Measurements from ENCODE around the gene CTAG1B. TPM values are rescaled to one million over a fixed set of nuclear protein-coding genes. Genes with fewer than 3 reads are reported as not detected.

CTAG1B gene
- total and polyA plus RNA-seq, 2 donors (not counting 1 experiment from before 2014, with no cell fraction given), result 0.09 TPM; not detected in 1

DNA sequence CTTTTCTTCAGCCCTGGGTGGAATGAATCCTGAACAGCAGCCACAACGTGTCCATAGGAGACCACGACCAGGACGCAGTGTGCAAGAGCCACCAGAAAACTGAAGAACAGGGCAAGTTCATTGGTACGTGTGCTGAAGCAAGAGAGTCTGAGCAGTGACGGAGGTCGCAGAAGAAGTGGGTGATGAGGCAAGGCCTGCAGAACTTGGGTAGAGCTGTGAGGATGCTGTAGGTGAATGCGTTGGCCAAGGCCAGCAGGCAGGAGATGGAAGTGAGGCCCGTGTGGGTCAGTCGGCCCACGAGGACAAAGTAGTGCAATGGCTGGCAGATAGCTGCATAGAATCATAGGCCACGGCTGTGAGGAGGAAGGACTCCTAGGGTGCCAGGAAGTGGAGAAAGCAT is 39.9 kb upstream of the CTAG1B start:
- Histone ChIP-seq H2AFZ (ENCODE audit: insufficient read depth, low read depth, low read length, poor library complexity, severe bottlenecking) (no peak overlapping the region), H3K27ac (ENCODE audit: low read length in 2 of 2) (no peak overlapping the region), H3K9me3 (ENCODE audit: control extremely low read depth in 1 of 3, control insufficient read depth in 2 of 3, insufficient read depth in 1 of 3, low read length in 2 of 3) (no peaks in the 10 kb centered on the region), H3K4me3 (ENCODE audit: control extremely low read depth in 1 of 5, extremely low read depth in 1 of 5, insufficient read depth in 1 of 5, low read depth in 2 of 5, low read length in 4 of 5) (no peak overlapping the region), H3K9ac (ENCODE audit: low read length) (no peak overlapping the region), H3K4me2 (replicated peaks; ENCODE audit: low read depth, low read length, poor library complexity, severe bottlenecking) (no peak overlapping the region), H4K20me1 (ENCODE audit: control insufficient read depth, insufficient read depth, low read length, poor library complexity, severe bottlenecking) (no peaks in the 10 kb centered on the region), H3K36me3 (replicated peaks in 1 of 2; ENCODE audit: control extremely low read depth in 1 of 2, control insufficient read depth in 1 of 2, extremely low read depth in 1 of 2, insufficient read depth in 2 of 2, low read length in 1 of 2) (no peaks in the 10 kb centered on the region), H3K4me1 (ENCODE audit: control insufficient read depth in 2 of 2, insufficient read depth in 2 of 2, low read length in 2 of 2) (peaks cover 7 to 20% of the 10 kb centered on the region in 2 donors), H3K27me3 (replicated peaks in 1 of 4; ENCODE audit: control extremely low read depth in 1 of 4, control insufficient read depth in 3 of 4, insufficient read depth in 4 of 4, low read length in 3 of 4) (no peaks in the 10 kb centered on the region), H3K79me2 (ENCODE audit: control insufficient read depth, insufficient read depth, low read length) (no peaks in the 10 kb centered on the region)
- ChIA-PET POLR2A (no interaction called here), CTCF (no interaction called here)
- TF ChIP-seq, protein P1, sequence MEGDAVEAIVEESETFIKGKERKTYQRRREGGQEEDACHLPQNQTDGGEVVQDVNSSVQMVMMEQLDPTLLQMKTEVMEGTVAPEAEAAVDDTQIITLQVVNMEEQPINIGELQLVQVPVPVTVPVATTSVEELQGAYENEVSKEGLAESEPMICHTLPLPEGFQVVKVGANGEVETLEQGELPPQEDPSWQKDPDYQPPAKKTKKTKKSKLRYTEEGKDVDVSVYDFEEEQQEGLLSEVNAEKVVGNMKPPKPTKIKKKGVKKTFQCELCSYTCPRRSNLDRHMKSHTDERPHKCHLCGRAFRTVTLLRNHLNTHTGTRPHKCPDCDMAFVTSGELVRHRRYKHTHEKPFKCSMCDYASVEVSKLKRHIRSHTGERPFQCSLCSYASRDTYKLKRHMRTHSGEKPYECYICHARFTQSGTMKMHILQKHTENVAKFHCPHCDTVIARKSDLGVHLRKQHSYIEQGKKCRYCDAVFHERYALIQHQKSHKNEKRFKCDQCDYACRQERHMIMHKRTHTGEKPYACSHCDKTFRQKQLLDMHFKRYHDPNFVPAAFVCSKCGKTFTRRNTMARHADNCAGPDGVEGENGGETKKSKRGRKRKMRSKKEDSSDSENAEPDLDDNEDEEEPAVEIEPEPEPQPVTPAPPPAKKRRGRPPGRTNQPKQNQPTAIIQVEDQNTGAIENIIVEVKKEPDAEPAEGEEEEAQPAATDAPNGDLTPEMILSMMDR (IDR thresholded peaks at IDR 0.05), result no peak
- no peak for TF ChIP-seq EZH2 (IDR thresholded peaks at IDR 0.05; ENCODE audit: borderline replicate concordance, insufficient read depth, low read depth, low read length, poor library complexity, severe bottlenecking)
- H3K4me3 Mint-ChIP-seq, result no peak overlapping the region
- intact Hi-C loops (cut with micrococcal nuclease), result no loop called here
- DNase-seq (no peak), ATAC-seq (ENCODE audit: low read depth) (no peak)
- H3K9me3 Mint-ChIP-seq (ENCODE audit: insufficient read depth), result peaks cover 3% of the 10 kb centered on the region
- 97% methylated on average over 10 of the region's 11 CpGs for WGBS (ENCODE audit: insufficient coverage)
- H3K27ac Mint-ChIP-seq, result no peak overlapping the region
- no peaks in the 10 kb centered on the region for H3K27me3 Mint-ChIP-seq
- H3K4me1 Mint-ChIP-seq, result peaks cover 13% of the 10 kb centered on the region

DNA sequence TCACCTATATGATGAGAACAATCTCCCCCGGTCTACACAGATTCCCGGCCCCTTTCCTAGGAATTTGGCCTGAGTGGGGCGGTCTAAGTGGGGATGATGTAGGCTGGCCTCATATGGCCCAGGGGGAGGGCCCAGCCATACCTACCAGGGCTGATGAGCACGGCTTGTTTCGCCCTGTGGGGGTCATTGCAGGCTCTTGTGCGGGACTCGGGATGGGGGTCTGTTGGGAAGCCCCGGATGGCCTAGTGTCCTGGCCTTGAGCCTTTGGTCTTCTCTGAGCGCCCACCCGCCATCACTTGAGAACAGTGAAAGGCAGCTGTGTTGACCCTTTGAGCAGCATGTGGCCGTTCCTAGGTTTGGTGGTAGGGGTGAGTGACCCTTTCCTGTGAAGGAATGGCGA is 39.1 kb upstream of the CTAG1B start:
- H3K4me2 ChIP-seq (replicated peaks; ENCODE audit: low read depth, low read length, poor library complexity, severe bottlenecking), result no peak overlapping the region
- H3K9ac ChIP-seq (ENCODE audit: low read length), result no peak overlapping the region
- ATAC-seq (ENCODE audit: low read depth), result no peak
- intact Hi-C loops (cut with micrococcal nuclease), result no loop called here
- ChIA-PET CTCF (no interaction called here), POLR2A (no interaction called here)
- H4K20me1 ChIP-seq (ENCODE audit: control insufficient read depth, insufficient read depth, low read length, poor library complexity, severe bottlenecking), result no peaks in the 10 kb centered on the region
- peaks cover 3% of the 10 kb centered on the region for H3K9me3 Mint-ChIP-seq (ENCODE audit: insufficient read depth)
- H3K27ac Mint-ChIP-seq, result no peak overlapping the region
- H3K27me3 Mint-ChIP-seq, result no peaks in the 10 kb centered on the region
- no peak overlapping the region for H3K4me3 Mint-ChIP-seq
- TF ChIP-seq EZH2 (IDR thresholded peaks at IDR 0.05; ENCODE audit: borderline replicate concordance, insufficient read depth, low read depth, low read length, poor library complexity, severe bottlenecking), result no peak
- TF ChIP-seq, protein P1 (IDR thresholded peaks at IDR 0.05), result no peak
- H3K36me3 ChIP-seq (replicated peaks in 1 of 2; ENCODE audit: control extremely low read depth in 1 of 2, control insufficient read depth in 1 of 2, extremely low read depth in 1 of 2, insufficient read depth in 2 of 2, low read length in 1 of 2), result no peaks in the 10 kb centered on the region
- peaks cover 13% of the 10 kb centered on the region for H3K4me1 Mint-ChIP-seq
- H3K4me3 ChIP-seq (ENCODE audit: control extremely low read depth in 1 of 5, extremely low read depth in 1 of 5, insufficient read depth in 1 of 5, low read depth in 2 of 5, low read length in 4 of 5), result no peak overlapping the region
- no peaks in the 10 kb centered on the region for H3K79me2 ChIP-seq (ENCODE audit: control insufficient read depth, insufficient read depth, low read length)
- no peak overlapping the region for H2AFZ ChIP-seq (ENCODE audit: insufficient read depth, low read depth, low read length, poor library complexity, severe bottlenecking)
- H3K27me3 ChIP-seq (replicated peaks in 1 of 4; ENCODE audit: control extremely low read depth in 1 of 4, control insufficient read depth in 3 of 4, insufficient read depth in 4 of 4, low read length in 3 of 4), result no peaks in the 10 kb centered on the region
- no peak for DNase-seq
- H3K4me1 ChIP-seq (ENCODE audit: control insufficient read depth in 2 of 2, insufficient read depth in 2 of 2, low read length in 2 of 2), result peaks cover 7 to 20% of the 10 kb centered on the region in 2 donors
- no peak overlapping the region for H3K27ac ChIP-seq (ENCODE audit: low read length in 2 of 2)
- WGBS (ENCODE audit: insufficient coverage), result 100% methylated on average over 8 of the region's 12 CpGs
- no peaks in the 10 kb centered on the region for H3K9me3 ChIP-seq (ENCODE audit: control extremely low read depth in 1 of 3, control insufficient read depth in 2 of 3, insufficient read depth in 1 of 3, low read length in 2 of 3)

Measured in B cell (primary cell).